ENCODE data around the gene CCDC51.

GRCh38 chr3:48467473-48468267, 27.8 kb upstream of the CCDC51 start:
- TF ChIP-seq, protein P1, sequence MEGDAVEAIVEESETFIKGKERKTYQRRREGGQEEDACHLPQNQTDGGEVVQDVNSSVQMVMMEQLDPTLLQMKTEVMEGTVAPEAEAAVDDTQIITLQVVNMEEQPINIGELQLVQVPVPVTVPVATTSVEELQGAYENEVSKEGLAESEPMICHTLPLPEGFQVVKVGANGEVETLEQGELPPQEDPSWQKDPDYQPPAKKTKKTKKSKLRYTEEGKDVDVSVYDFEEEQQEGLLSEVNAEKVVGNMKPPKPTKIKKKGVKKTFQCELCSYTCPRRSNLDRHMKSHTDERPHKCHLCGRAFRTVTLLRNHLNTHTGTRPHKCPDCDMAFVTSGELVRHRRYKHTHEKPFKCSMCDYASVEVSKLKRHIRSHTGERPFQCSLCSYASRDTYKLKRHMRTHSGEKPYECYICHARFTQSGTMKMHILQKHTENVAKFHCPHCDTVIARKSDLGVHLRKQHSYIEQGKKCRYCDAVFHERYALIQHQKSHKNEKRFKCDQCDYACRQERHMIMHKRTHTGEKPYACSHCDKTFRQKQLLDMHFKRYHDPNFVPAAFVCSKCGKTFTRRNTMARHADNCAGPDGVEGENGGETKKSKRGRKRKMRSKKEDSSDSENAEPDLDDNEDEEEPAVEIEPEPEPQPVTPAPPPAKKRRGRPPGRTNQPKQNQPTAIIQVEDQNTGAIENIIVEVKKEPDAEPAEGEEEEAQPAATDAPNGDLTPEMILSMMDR (optimal IDR thresholded peaks at IDR 0.05 in 1 of 3, IDR thresholded peaks at IDR 0.05 in 1 of 3, conservative IDR thresholded peaks at IDR 0.05 in 1 of 3; ENCODE audit: extremely low read depth in 1 of 3, insufficient read depth in 2 of 3, low read length in 3 of 3): no peak
- no peak for TF ChIP-seq EZH2 (IDR thresholded peaks at IDR 0.05; ENCODE audit: low read length)

All from keratinocyte (primary cell).